ENCODE results near the gene ADGRV1.

Gene ADGRV1

GRCh38 chr5:90948969-90949368, 390.4 kb downstream of the ADGRV1 start:
- TF ChIP-seq GATA3 (IDR thresholded peaks at IDR 0.05; ENCODE audit: low read depth, low read length) (no peak), GATA2 (IDR thresholded peaks at IDR 0.05; ENCODE audit: low read depth, low read length) (no peak)

GRCh38 chr5:90949469-90950358, 391.1 kb downstream of the ADGRV1 start:
- TF ChIP-seq GATA3 (IDR thresholded peaks at IDR 0.05; ENCODE audit: low read depth, low read length) (no peak), GATA2 (IDR thresholded peaks at IDR 0.05; ENCODE audit: low read depth, low read length) (no peak)

GRCh38 chr5:90955001-90955635, 396.5 kb downstream of the ADGRV1 start:
- TF ChIP-seq GATA2 (IDR thresholded peaks at IDR 0.05; ENCODE audit: low read depth, low read length) (no peak), GATA3 (IDR thresholded peaks at IDR 0.05; ENCODE audit: low read depth, low read length) (no peak)

GRCh38 chr5:90956511-90957097, 398.0 kb downstream of the ADGRV1 start:
- TF ChIP-seq GATA2 (IDR thresholded peaks at IDR 0.05; ENCODE audit: low read depth, low read length) (peak; percentile 22; the same call in 1 of the 2 replicates), GATA3 (IDR thresholded peaks at IDR 0.05; ENCODE audit: low read depth, low read length) (peak; percentile 51)

GRCh38 chr5:90957906-90958305, 399.3 kb downstream of the ADGRV1 start:
- TF ChIP-seq GATA3 (IDR thresholded peaks at IDR 0.05; ENCODE audit: low read depth, low read length) (no peak), GATA2 (IDR thresholded peaks at IDR 0.05; ENCODE audit: low read depth, low read length) (no peak)

GRCh38 chr5:90959262-90959661, 400.7 kb downstream of the ADGRV1 start:
- TF ChIP-seq GATA2 (IDR thresholded peaks at IDR 0.05; ENCODE audit: low read depth, low read length) (no peak), GATA3 (IDR thresholded peaks at IDR 0.05; ENCODE audit: low read depth, low read length) (no peak)

GRCh38 chr5:90962481-90962880, 403.9 kb downstream of the ADGRV1 start:
- TF ChIP-seq GATA3 (IDR thresholded peaks at IDR 0.05; ENCODE audit: low read depth, low read length) (no peak), GATA2 (IDR thresholded peaks at IDR 0.05; ENCODE audit: low read depth, low read length) (no peak)

- TF ChIP-seq GATA3 (IDR thresholded peaks at IDR 0.05; ENCODE audit: low read depth, low read length) (no peak), GATA2 (IDR thresholded peaks at IDR 0.05; ENCODE audit: low read depth, low read length) (no peak)
These were observed 406.6 kb downstream of the ADGRV1 start for GRCh38 chr5:90965110-90965685.

- peak; percentile 75 for TF ChIP-seq GATA2 (IDR thresholded peaks at IDR 0.05; ENCODE audit: low read depth, low read length)
- peak; percentile 90 for TF ChIP-seq GATA3 (IDR thresholded peaks at IDR 0.05; ENCODE audit: low read depth, low read length)
These were observed 408.8 kb downstream of the ADGRV1 start for GRCh38 chr5:90967443-90967842.

GRCh38 chr5:90967851-90968250, 409.3 kb downstream of the ADGRV1 start:
- TF ChIP-seq GATA2 (IDR thresholded peaks at IDR 0.05; ENCODE audit: low read depth, low read length), result no peak
- TF ChIP-seq GATA3 (IDR thresholded peaks at IDR 0.05; ENCODE audit: low read depth, low read length), result no peak

- TF ChIP-seq GATA2 (IDR thresholded peaks at IDR 0.05; ENCODE audit: low read depth, low read length) (no peak), GATA3 (IDR thresholded peaks at IDR 0.05; ENCODE audit: low read depth, low read length) (no peak)
These were observed 409.7 kb downstream of the ADGRV1 start for GRCh38 chr5:90968319-90968718.

GRCh38 chr5:90981177-90981576, 422.6 kb downstream of the ADGRV1 start:
- TF ChIP-seq GATA3 (IDR thresholded peaks at IDR 0.05; ENCODE audit: low read depth, low read length), result no peak
- TF ChIP-seq GATA2 (IDR thresholded peaks at IDR 0.05; ENCODE audit: low read depth, low read length), result no peak

- no peak for TF ChIP-seq GATA2 (IDR thresholded peaks at IDR 0.05; ENCODE audit: low read depth, low read length)
- no peak for TF ChIP-seq GATA3 (IDR thresholded peaks at IDR 0.05; ENCODE audit: low read depth, low read length)
These were observed 423.2 kb downstream of the ADGRV1 start for GRCh38 chr5:90981821-90982220.

GRCh38 chr5:90982576-90982975, 424.0 kb downstream of the ADGRV1 start:
- TF ChIP-seq GATA2 (IDR thresholded peaks at IDR 0.05; ENCODE audit: low read depth, low read length) (peak; percentile 66), GATA3 (IDR thresholded peaks at IDR 0.05; ENCODE audit: low read depth, low read length) (no peak)
